HepG2 (cell line): ENCODE results near the gene GAL3ST3. TPM values are rescaled to one million over a fixed set of nuclear protein-coding genes. Genes with fewer than 3 reads are reported as not detected.

Source experiments
- ATF1 ChIP-seq: IDR thresholded peaks from 2 replicates; pipeline ENCODE4 v1.6.1; 2016; ENCODE audit warnings: mild to moderate bottlenecking, control low read depth
- ETV5 ChIP-seq: IDR thresholded peaks from 2 replicates; pipeline ENCODE4 v1.6.1; 2018; ENCODE audit warnings: missing biosample characterization, missing genetic modification reagents, inconsistent platforms, borderline replicate concordance
- FOXM1 ChIP-seq: sonication (generic); formaldehyde crosslinking; IDR thresholded peaks from 2 replicates; pipeline ENCODE4 v1.5.0; 2020; ENCODE audit warnings: missing genetic modification reagents
- HCFC1 ChIP-seq: fragments of 150-350 bp; IDR thresholded peaks from 2 replicates; pipeline ENCODE4 v1.6.1; 2014; ENCODE audit warnings: low read depth, low read length
- IRF1 ChIP-seq: sonication (generic); formaldehyde crosslinking; IDR thresholded peaks from 2 replicates; pipeline ENCODE4 v1.4.0; 2020; ENCODE audit warnings: low read depth, mild to moderate bottlenecking, missing genetic modification reagents
- IRF2 ChIP-seq: IDR thresholded peaks from 2 replicates; pipeline ENCODE4 v1.6.1; 2018; ENCODE audit warnings: missing genetic modification reagents, missing compliant biosample characterization
- MNT ChIP-seq: fragments of 450-650 bp; IDR thresholded peaks from 2 replicates; pipeline ENCODE4 v1.6.1; 2016
- MTF1 ChIP-seq: sonication (generic); formaldehyde crosslinking; IDR thresholded peaks from 2 replicates; pipeline ENCODE4 v1.5.0; 2020; ENCODE audit warnings: missing genetic modification reagents
- NPAS2 ChIP-seq: sonication (generic); formaldehyde crosslinking; IDR thresholded peaks from 2 replicates; pipeline ENCODE4 v1.8.0; 2022; ENCODE audit warnings: mild to moderate bottlenecking, missing genetic modification reagents, borderline replicate concordance
- NR2F2 ChIP-seq: IDR thresholded peaks from 2 replicates; pipeline ENCODE4 v1.6.1; 2012; ENCODE audit warnings: low read depth, inconsistent platforms, borderline replicate concordance
- POLR2G ChIP-seq: fragments of 200-400 bp; formaldehyde crosslinking; IDR thresholded peaks from 2 replicates; pipeline ENCODE4 v1.6.1; 2018; ENCODE audit warnings: mild to moderate bottlenecking, low read depth, low read length, moderate library complexity
- RBFOX2 ChIP-seq: fragments of 200-400 bp; formaldehyde crosslinking; IDR thresholded peaks from 2 replicates; pipeline ENCODE4 v1.6.1; 2017; ENCODE audit warnings: low read depth, mild to moderate bottlenecking, low read length
- RCOR2 ChIP-seq: IDR thresholded peaks from 2 replicates; pipeline ENCODE4 v1.6.1; 2016; ENCODE audit warnings: missing biosample characterization, missing genetic modification reagents
- SNRNP70 ChIP-seq: fragments of 200-400 bp; formaldehyde crosslinking; IDR thresholded peaks from 2 replicates; pipeline ENCODE4 v1.6.1; 2017; ENCODE audit warnings: mild to moderate bottlenecking, low read depth, low read length, moderate library complexity
- TFDP1 ChIP-seq: IDR thresholded peaks from 2 replicates; pipeline ENCODE4 v1.6.1; 2016; ENCODE audit warnings: missing compliant biosample characterization, missing genetic modification reagents, borderline replicate concordance
- TRIM24 ChIP-seq: sonication (generic); formaldehyde crosslinking; IDR thresholded peaks from 2 replicates; pipeline ENCODE4 v1.8.0; 2022; ENCODE audit warnings: mild to moderate bottlenecking, missing genetic modification reagents
- ZBTB33 ChIP-seq: sonication (generic); formaldehyde crosslinking; IDR thresholded peaks from 2 replicates; pipeline ENCODE4 v1.4.0; 2020; ENCODE audit warnings: missing genetic modification reagents
- ZNF224 ChIP-seq: sonication (generic); formaldehyde crosslinking; IDR thresholded peaks from 2 replicates; pipeline ENCODE4 v1.5.0; 2020; ENCODE audit warnings: mild to moderate bottlenecking, missing genetic modification reagents
- ZNF235 ChIP-seq: sonication (generic); formaldehyde crosslinking; IDR thresholded peaks from 2 replicates; pipeline ENCODE4 v1.8.1; 2023; ENCODE audit warnings: mild to moderate bottlenecking, missing genetic modification reagents, borderline replicate concordance
- ZNF281 ChIP-seq: sonication (generic); formaldehyde crosslinking; IDR thresholded peaks from 2 replicates; pipeline ENCODE4 v1.4.0; 2020; ENCODE audit warnings: missing genetic modification reagents, borderline replicate concordance
- ZNF30 ChIP-seq: sonication (generic); formaldehyde crosslinking; IDR thresholded peaks from 2 replicates; pipeline ENCODE4 v1.5.0; 2020; ENCODE audit warnings: mild to moderate bottlenecking, missing genetic modification reagents
- polyA plus RNA-seq, 8 experiments: library from polyadenylated mRNA; depleted of rRNA in 3 of 8; stranded (reverse) in 7 of 8; unstranded in 1 of 8; fragments of >200 nt; fragmentation: Illumina TruSeq in 4 of 8; extraction: Trizol in 4 of 8; gene quantifications; 2 replicates each; pipeline versions ENCODE4 v1.2.1 to v1.2.3, GENCODE V29; 2011 to 2016; ENCODE audit warnings: low read depth in 4 of 8, missing spikeins in 1 of 8, mixed read lengths in 1 of 8; ENCODE audit not compliant: insufficient read depth in 1 of 8
- total RNA-seq, 5 experiments: library from RNA; depleted of rRNA; stranded (reverse); fragments of >200 nt; fragmentation: Illumina TruSeq; extraction: Trizol; gene quantifications; 2 replicates each; pipeline ENCODE4 v1.2.3, GENCODE V29; 2016; ENCODE audit warnings: low read depth in 1 of 5

GAL3ST3 gene
- total and polyA plus RNA-seq, 2 of the 13 experiments (the other 11 are each of a cell fraction or from before 2014, with no cell fraction given): not detected

GRCh38 chr11:66051766-66052663 is 3.1 kb upstream of the GAL3ST3 start, which contains the start of gene SF3B2 (continued):
- TF ChIP-seq TFDP1 (CRISPR knock-in tag) (peak; percentile 75; the same call in 1 of the 2 replicates), ATF1 (peak; percentile 83), ZNF235 (CRISPR knock-in tag) (no peak), IRF2 (peak; percentile 86), SNRNP70 (no peak), ZNF224 (CRISPR knock-in tag) (peak; percentile 67; the same call in 1 of the 2 replicates), ZNF30 (CRISPR knock-in tag) (no peak), ZBTB33 (CRISPR knock-in tag) (0 out of 2 replicates have a peak, but pooled peaks have one; percentile 6), RBFOX2 (peak; percentile 97), POLR2G (peak; percentile 94), HCFC1 (peak; percentile 90), MTF1 (CRISPR knock-in tag) (no peak), ZNF281 (CRISPR knock-in tag) (0 out of 2 replicates have a peak, but pooled peaks have one; percentile 13), IRF1 (CRISPR knock-in tag) (no peak), FOXM1 (CRISPR knock-in tag) (no peak), MNT (peak; percentile 59), RCOR2 (CRISPR knock-in tag) (0 out of 2 replicates have a peak, but pooled peaks have one; percentile 5), TRIM24 (CRISPR knock-in tag) (no peak), ETV5 (CRISPR knock-in tag) (peak; percentile 82), NPAS2 (no peak), NR2F2 (no peak)
